H9 (cell line): ENCODE data around the gene SNX27. TPM values are rescaled to one million over a fixed set of nuclear protein-coding genes. Genes with fewer than 3 reads are reported as not detected.

Experiments used
- DNase-seq: peaks from one replicate; pipeline ENCODE4 v3.0.0-alpha.2; 2017
- H2AFZ ChIP-seq: one replicate; pipeline ENCODE4 v1.6.1; 2013; ENCODE audit warnings: mild to moderate bottlenecking, low read length, control low read depth, moderate library complexity
- H2AK5ac ChIP-seq: 2 replicates; pipeline ENCODE4 v1.6.1; 2013; ENCODE audit warnings: low read length, control low read depth, mixed read lengths; ENCODE audit not compliant: insufficient read length
- H2BK120ac ChIP-seq: one replicate; pipeline ENCODE4 v1.6.1; 2013; ENCODE audit warnings: low read depth, mild to moderate bottlenecking, low read length, control low read depth, inconsistent platforms; ENCODE audit not compliant: poor library complexity, severe bottlenecking
- H2BK12ac ChIP-seq: 2 replicates; pipeline ENCODE4 v1.6.1; 2013; ENCODE audit warnings: low read length, control low read depth, mixed read lengths, low read depth; ENCODE audit not compliant: insufficient read length
- H2BK15ac ChIP-seq: 2 replicates; pipeline ENCODE4 v1.6.1; 2013; ENCODE audit warnings: low read depth, low read length, control low read depth
- H2BK20ac ChIP-seq: one replicate; pipeline ENCODE4 v1.6.1; 2013; ENCODE audit warnings: low read depth, mild to moderate bottlenecking, low read length, control low read depth, inconsistent platforms; ENCODE audit not compliant: poor library complexity, severe bottlenecking
- H2BK5ac ChIP-seq: 2 replicates; pipeline ENCODE4 v1.6.1; 2013; ENCODE audit warnings: low read length, control low read depth, mixed read lengths; ENCODE audit not compliant: insufficient read length
- H3K14ac ChIP-seq: 2 replicates; pipeline ENCODE4 v1.6.1; 2013; ENCODE audit warnings: low read length, control low read depth; ENCODE audit not compliant: insufficient read depth
- H3K18ac ChIP-seq: 2 replicates; pipeline ENCODE4 v1.6.1; 2013; ENCODE audit warnings: low read depth, mild to moderate bottlenecking, mixed read lengths, low read length, control low read depth; ENCODE audit not compliant: insufficient read length
- H3K23ac ChIP-seq: 2 replicates; pipeline ENCODE4 v1.6.1; 2013; ENCODE audit warnings: low read length, control low read depth, mixed read lengths, low read depth; ENCODE audit not compliant: insufficient read length
- H3K23me2 ChIP-seq: 2 replicates; pipeline ENCODE4 v1.6.1; 2013; ENCODE audit warnings: low read depth, mild to moderate bottlenecking, mixed read lengths, low read length, control low read depth; ENCODE audit not compliant: insufficient read length, poor library complexity, severe bottlenecking
- H3K27ac ChIP-seq: 2 replicates; pipeline ENCODE4 v1.5.1; 2013; ENCODE audit warnings: low read length, control low read depth, mixed read lengths, low read depth; ENCODE audit not compliant: insufficient read length
- H3K27me3 ChIP-seq: 2 replicates; pipeline ENCODE4 v1.6.1; 2013; ENCODE audit warnings: low read length, control low read depth, inconsistent platforms; ENCODE audit not compliant: insufficient read depth
- H3K4ac ChIP-seq: 2 replicates; pipeline ENCODE4 v1.6.1; 2013; ENCODE audit warnings: low read depth, mild to moderate bottlenecking, control low read depth, inconsistent platforms, low read length, moderate library complexity
- H3K4me1 ChIP-seq: 2 replicates; pipeline ENCODE4 v1.6.1; 2013; ENCODE audit warnings: low read length, control low read depth, inconsistent platforms; ENCODE audit not compliant: insufficient read depth
- H3K4me2 ChIP-seq: 2 replicates; pipeline ENCODE4 v1.6.1; 2013; ENCODE audit warnings: low read length, control low read depth, mixed read lengths; ENCODE audit not compliant: insufficient read length, insufficient read depth
- H3K56ac ChIP-seq: 2 replicates; pipeline ENCODE4 v1.6.1; 2013; ENCODE audit warnings: low read depth, mild to moderate bottlenecking, mixed read lengths, low read length, control low read depth; ENCODE audit not compliant: insufficient read length
- H3K79me1 ChIP-seq: 2 replicates; pipeline ENCODE4 v1.6.1; 2013; ENCODE audit warnings: low read depth, mild to moderate bottlenecking, moderate library complexity, low read length, control low read depth, inconsistent platforms; ENCODE audit not compliant: insufficient read depth, poor library complexity, severe bottlenecking
- H3K79me2 ChIP-seq: 2 replicates; pipeline ENCODE4 v1.6.1; 2013; ENCODE audit warnings: low read length, control low read depth, inconsistent platforms; ENCODE audit not compliant: insufficient read depth
- H3K9ac ChIP-seq: 2 replicates; pipeline ENCODE4 v1.6.1; 2013; ENCODE audit warnings: low read length, control low read depth, mixed read lengths; ENCODE audit not compliant: insufficient read length; ENCODE audit errors: extremely low read depth
- H3K9me3 ChIP-seq: one replicate; pipeline ENCODE4 v1.6.1; 2013; ENCODE audit warnings: low read depth, low read length, inconsistent platforms; ENCODE audit not compliant: control insufficient read depth
- H3T11ph ChIP-seq: one replicate; pipeline ENCODE4 v1.6.1; 2013; ENCODE audit warnings: mild to moderate bottlenecking, low read length, control low read depth, inconsistent platforms
- H4K20me1 ChIP-seq: one replicate; pipeline ENCODE4 v1.6.1; 2013; ENCODE audit not compliant: control insufficient read depth, insufficient read length, insufficient read depth
- H4K5ac ChIP-seq: 2 replicates; pipeline ENCODE4 v1.6.1; 2013; ENCODE audit warnings: low read depth, mild to moderate bottlenecking, mixed read lengths, low read length, control low read depth; ENCODE audit not compliant: insufficient read length
- H4K8ac ChIP-seq: replicated peaks from 2 replicates; pipeline ENCODE4 v1.6.1; 2013; ENCODE audit warnings: low read length, control low read depth, mixed read lengths, low read depth; ENCODE audit not compliant: insufficient read length
- H4K91ac ChIP-seq: 2 replicates; pipeline ENCODE4 v1.6.1; 2013; ENCODE audit warnings: low read depth, mild to moderate bottlenecking, moderate library complexity, mixed read lengths, low read length, control low read depth; ENCODE audit not compliant: insufficient read length
- H3K27ac Mint-ChIP-seq, 3 experiments: 2 replicates in 2 of 3; 3 replicates in 1 of 3; pipeline ENCODE4 v1.8.0; 2020 to 2021; ENCODE audit warnings: mixed read lengths in 3 of 3, mild to moderate bottlenecking in 1 of 3, moderate library complexity in 1 of 3
- H3K27me3 Mint-ChIP-seq: 2 replicates; pipeline ENCODE4 v1.8.0; 2021; ENCODE audit warnings: low read depth, mild to moderate bottlenecking, moderate library complexity, mixed read lengths
- H3K36me3 Mint-ChIP-seq, 3 experiments: 2 replicates in 2 of 3; 3 replicates in 1 of 3; pipeline ENCODE4 v1.8.0; 2020 to 2021; ENCODE audit warnings: low read depth in 3 of 3, mixed read lengths in 3 of 3; ENCODE audit not compliant: insufficient read depth in 1 of 3
- H3K4me1 Mint-ChIP-seq, 2 experiments: 2 replicates each; pipeline ENCODE4 v1.8.0; 2020; ENCODE audit warnings: mixed read lengths in 2 of 2
- H3K4me3 Mint-ChIP-seq, 2 experiments: 2 replicates in 1 of 2; 3 replicates in 1 of 2; pipeline ENCODE4 v1.8.0; 2020 to 2021; ENCODE audit warnings: mild to moderate bottlenecking in 2 of 2, mixed read lengths in 2 of 2, moderate library complexity in 1 of 2
- H3K9me3 Mint-ChIP-seq, 2 experiments: 2 replicates in 1 of 2; 3 replicates in 1 of 2; pipeline ENCODE4 v1.8.0; 2020; ENCODE audit warnings: mild to moderate bottlenecking in 2 of 2, mixed read lengths in 2 of 2, moderate library complexity in 1 of 2
- WGBS: extraction: QIAGEN DNeasy Blood & Tissue Kit; methylation state at CpG from one replicate; pipeline ENCODE4 v1.1.7; 2013; ENCODE audit warnings: missing lambda C conversion rate, low lambda C conversion rate, mixed read lengths; ENCODE audit not compliant: insufficient read length; ENCODE audit errors: extremely low coverage; 5-methylcytosine and 5-hydroxymethylcytosine counted together
- total RNA-seq: library from RNA; stranded (reverse); gene quantifications from 2 replicates; pipeline ENCODE4 v1.2.1, GENCODE V29; 2021
- TF ChIP-seq, protein P1 (sequence below): fragments of 200-600 bp; sonication (generic); conservative IDR thresholded peaks from 3 replicates; pipeline ENCODE4 v1.8.0; 2021; ENCODE audit warnings: antibody characterized with exemption, mild to moderate bottlenecking

Gene SNX27
- total RNA-seq, 1 experiment from 2014 or later = 48.9 TPM

DNA sequence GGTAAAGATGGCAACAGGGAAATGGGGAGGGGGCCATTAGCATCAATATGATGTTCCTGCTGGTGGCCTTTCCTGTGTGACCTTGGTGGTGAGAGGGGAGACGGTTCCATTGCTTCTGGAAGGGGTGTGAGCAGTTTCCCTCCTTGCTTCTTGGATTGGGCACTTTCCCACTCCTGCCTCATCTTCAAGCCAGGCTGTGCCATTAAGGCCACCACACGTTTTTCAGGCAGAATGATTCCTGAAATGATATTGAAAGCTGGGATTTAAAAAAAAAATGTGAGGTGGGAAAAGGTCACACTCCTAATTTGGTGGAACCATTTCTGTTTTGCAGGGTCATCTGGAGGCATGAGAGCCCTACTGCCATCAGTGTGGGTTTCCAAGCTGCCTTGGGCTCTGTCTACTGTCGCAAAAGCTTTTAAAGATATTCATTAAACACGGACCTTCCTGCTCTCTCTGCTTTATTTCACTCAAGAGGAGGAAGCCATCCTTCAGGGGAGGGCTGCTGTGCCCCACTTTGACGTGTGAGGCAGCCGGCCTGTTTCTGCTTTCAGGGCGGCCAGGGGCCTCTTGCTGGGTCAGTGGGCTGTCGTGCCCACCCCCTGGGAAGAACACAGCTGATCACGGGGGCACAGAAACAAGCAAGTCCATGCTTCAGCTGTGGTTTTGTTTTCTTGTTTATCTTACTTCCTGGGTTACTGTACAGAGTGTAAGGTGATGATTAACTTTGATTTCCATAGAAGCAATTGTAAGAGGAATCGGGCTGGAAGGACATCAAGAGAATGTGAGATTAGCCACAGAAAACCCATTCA lies 117.5 kb downstream of the SNX27 start:
- Histone ChIP-seq H3K56ac (no peak overlapping the region), H2BK12ac (no peak overlapping the region), H2AK5ac (no peak overlapping the region), H3K9me3 (no peaks in the 10 kb centered on the region), H3K14ac (no peak overlapping the region; the same call in 1 of the 2 replicates), H3K23ac (no peak overlapping the region), H3K23me2 (peaks cover 3% of the 10 kb centered on the region), H3K4ac (no peak overlapping the region), H3K9ac (no peak overlapping the region), H3K27me3 (no peaks in the 10 kb centered on the region; the same call in 1 of the 2 replicates), H4K91ac (no peak overlapping the region), H3K79me1 (no peaks in the 10 kb centered on the region), H2BK15ac (no peak overlapping the region), H2BK120ac (no peak overlapping the region), H3K4me1 (peaks cover 5% of the 10 kb centered on the region; the same call in 1 of the 2 replicates), H3K4me2 (no peak overlapping the region), H3K79me2 (no peaks in the 10 kb centered on the region), H2BK20ac (no peak overlapping the region), H4K8ac (no peak overlapping the region), H2AFZ (no peak overlapping the region), H4K20me1 (no peaks in the 10 kb centered on the region), H2BK5ac (no peak overlapping the region), H3K27ac (no peak overlapping the region), H4K5ac (no peak overlapping the region), H3K18ac (peak overlapping the region; percentile 58), H3T11ph (no peak overlapping the region)
- H3K4me3 Mint-ChIP-seq = peak overlapping the region in 1 of 2 experiments; percentile 6; a peak in 2 of 5 replicates
- H3K36me3 Mint-ChIP-seq = no peaks in the 10 kb centered on the region
- no peak for DNase-seq
- TF ChIP-seq, protein P1, sequence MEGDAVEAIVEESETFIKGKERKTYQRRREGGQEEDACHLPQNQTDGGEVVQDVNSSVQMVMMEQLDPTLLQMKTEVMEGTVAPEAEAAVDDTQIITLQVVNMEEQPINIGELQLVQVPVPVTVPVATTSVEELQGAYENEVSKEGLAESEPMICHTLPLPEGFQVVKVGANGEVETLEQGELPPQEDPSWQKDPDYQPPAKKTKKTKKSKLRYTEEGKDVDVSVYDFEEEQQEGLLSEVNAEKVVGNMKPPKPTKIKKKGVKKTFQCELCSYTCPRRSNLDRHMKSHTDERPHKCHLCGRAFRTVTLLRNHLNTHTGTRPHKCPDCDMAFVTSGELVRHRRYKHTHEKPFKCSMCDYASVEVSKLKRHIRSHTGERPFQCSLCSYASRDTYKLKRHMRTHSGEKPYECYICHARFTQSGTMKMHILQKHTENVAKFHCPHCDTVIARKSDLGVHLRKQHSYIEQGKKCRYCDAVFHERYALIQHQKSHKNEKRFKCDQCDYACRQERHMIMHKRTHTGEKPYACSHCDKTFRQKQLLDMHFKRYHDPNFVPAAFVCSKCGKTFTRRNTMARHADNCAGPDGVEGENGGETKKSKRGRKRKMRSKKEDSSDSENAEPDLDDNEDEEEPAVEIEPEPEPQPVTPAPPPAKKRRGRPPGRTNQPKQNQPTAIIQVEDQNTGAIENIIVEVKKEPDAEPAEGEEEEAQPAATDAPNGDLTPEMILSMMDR = no peak
- no peaks in the 10 kb centered on the region for H3K9me3 Mint-ChIP-seq
- peaks cover 25% of the 10 kb centered on the region for H3K27me3 Mint-ChIP-seq
- H3K27ac Mint-ChIP-seq = no peak overlapping the region
- H3K4me1 Mint-ChIP-seq = peaks cover 27 to 32% of the 10 kb centered on the region in 2 experiments
- WGBS = no CpG with 5 or more reads among the region's 10 CpGs
